ENCODE data around the gene PIK3C2B. TPM values are rescaled to one million over a fixed set of nuclear protein-coding genes. Genes with fewer than 3 reads are reported as not detected.
A peak's percentile ranks its signal among the peaks of the same experiment; 100 is the strongest.

PIK3C2B gene
- total RNA-seq, 1 donor from 2014 or later = 151 TPM

- no peak for TF ChIP-seq CTCF (IDR thresholded peaks at IDR 0.05)
- H3K27me3 Mint-ChIP-seq = no peaks in the 10 kb centered on the region
- POLR2A ChIA-PET = no interaction called here
- CTCF ChIA-PET = interaction anchor here (2.6 kb wide), 1 partner anchor 35 kb away, joined by 12 read pairs; no protein-coding TSS in a partner anchor
- no peak for ATAC-seq (ENCODE audit: low read depth)
- intact Hi-C loops (cut with micrococcal nuclease) = no loop called here
- peaks cover 73% of the 10 kb centered on the region for H3K36me3 Mint-ChIP-seq (ENCODE audit: low read depth)
- H3K9me3 Mint-ChIP-seq = no peaks in the 10 kb centered on the region
- peaks cover 73% of the 10 kb centered on the region for H3K4me1 Mint-ChIP-seq
- no peak overlapping the region for H3K27ac Mint-ChIP-seq
- no peak for DNase-seq
- no peak overlapping the region for H3K4me3 Mint-ChIP-seq
Observed at GRCh38 chr1:204468206-204468605, 26.4 kb downstream of the PIK3C2B start.

- no peak for ATAC-seq (ENCODE audit: low read depth)
- peak overlapping the region; percentile 52 for H3K4me3 Mint-ChIP-seq
- peaks cover 77% of the 10 kb centered on the region for H3K4me1 Mint-ChIP-seq
- no peaks in the 10 kb centered on the region for H3K27me3 Mint-ChIP-seq
- intact Hi-C loops (cut with micrococcal nuclease) = loop anchor here (1.0 kb wide), 4 partner anchors 10 to 28 kb away; partner anchors contain the start of gene PIK3C2B
- H3K36me3 Mint-ChIP-seq (ENCODE audit: low read depth) = peaks cover 71% of the 10 kb centered on the region
- H3K9me3 Mint-ChIP-seq = no peaks in the 10 kb centered on the region
- TF ChIP-seq CTCF (IDR thresholded peaks at IDR 0.05) = no peak
- H3K27ac Mint-ChIP-seq = peak overlapping the region; percentile 94
- CTCF ChIA-PET = interaction anchor here (0.9 to 5.1 kb wide), 14 partner anchors 9 to 340 kb away, joined by 3 to 40 read pairs (median 5); partner anchors contain the start of gene PIK3C2B
- POLR2A ChIA-PET = interaction anchor here (0.7 to 7.3 kb wide), 15 partner anchors 8 to 50 kb away, joined by 4 to 127 read pairs (median 7); partner anchors contain the start of genes MDM4 and PIK3C2B
- no peak for DNase-seq
Observed at GRCh38 chr1:204466416-204467405, 27.9 kb downstream of the PIK3C2B start.

- Mint-ChIP-seq H3K36me3 (ENCODE audit: low read depth) (peaks cover 74% of the 10 kb centered on the region), H3K4me3 (peak overlapping the region; percentile 52), H3K9me3 (no peaks in the 10 kb centered on the region), H3K27me3 (no peaks in the 10 kb centered on the region), H3K27ac (peak overlapping the region; percentile 94), H3K4me1 (peaks cover 85% of the 10 kb centered on the region)
- ChIA-PET POLR2A (interaction anchor here (0.7 to 7.3 kb wide), 15 partner anchors 8 to 57 kb away, joined by 4 to 127 read pairs (median 7); partner anchors contain the start of genes MDM4 and PIK3C2B), CTCF (interaction anchor here (0.9 to 5.1 kb wide), 12 partner anchors 9 to 341 kb away, joined by 3 to 40 read pairs (median 6); partner anchors contain the start of gene PIK3C2B)
- ATAC-seq (ENCODE audit: low read depth) (peak; percentile 53), DNase-seq (peak; percentile 49)
- intact Hi-C loops (cut with micrococcal nuclease) = loop anchor here (1.0 kb wide), 4 partner anchors 11 to 29 kb away; partner anchors contain the start of gene PIK3C2B
- no peak for TF ChIP-seq CTCF (IDR thresholded peaks at IDR 0.05)
Observed at GRCh38 chr1:204465546-204466415, 28.8 kb downstream of the PIK3C2B start.

- peaks cover 96% of the 10 kb centered on the region for H3K4me1 Mint-ChIP-seq
- peak overlapping the region; percentile 94 for H3K27ac Mint-ChIP-seq
- ChIA-PET CTCF (interaction anchor here (1.0 to 5.1 kb wide), 4 partner anchors 11 to 29 kb away, joined by 3 to 40 read pairs (median 26); partner anchors contain the start of gene PIK3C2B), POLR2A (interaction anchor here (0.7 to 7.3 kb wide), 7 partner anchors 12 to 58 kb away, joined by 3 to 127 read pairs (median 7); partner anchors contain the start of gene PIK3C2B)
- intact Hi-C loops (cut with micrococcal nuclease) = no loop called here
- ATAC-seq (ENCODE audit: low read depth) (no peak), DNase-seq (no peak)
- no peaks in the 10 kb centered on the region for H3K27me3 Mint-ChIP-seq
- peaks cover 77% of the 10 kb centered on the region for H3K36me3 Mint-ChIP-seq (ENCODE audit: low read depth)
- no peaks in the 10 kb centered on the region for H3K9me3 Mint-ChIP-seq
- H3K4me3 Mint-ChIP-seq = no peak overlapping the region
- TF ChIP-seq CTCF (IDR thresholded peaks at IDR 0.05) = no peak
Observed at GRCh38 chr1:204464701-204465100, 29.9 kb downstream of the PIK3C2B start.

Measured in activated B cell treated with CpG ODN at 0.5 μM for 24 hours (primary cell).